Neural progenitor cell (in vitro differentiated cells): Measurements from ENCODE around the gene HES7.

Source experiments
- CTCF ChIP-seq: fragments of 200-600 bp; sonication (generic); IDR thresholded peaks from 2 replicates; pipeline ENCODE4 v1.5.1; 2017; ENCODE audit warnings: antibody characterized with exemption, mild to moderate bottlenecking
- EZH2 ChIP-seq: fragments of 200-600 bp; sonication (generic); IDR thresholded peaks from 2 replicates; pipeline ENCODE4 v1.6.1; 2017; ENCODE audit warnings: antibody characterized with exemption, mild to moderate bottlenecking, moderate library complexity

GRCh38 chr17:8161289-8162232, 37.7 kb upstream of the HES7 start:
- TF ChIP-seq CTCF: no peak
- no peak for TF ChIP-seq EZH2
